Adrenal gland (tissue), 12 donors: ENCODE results near the gene IGSF22. TPM values are rescaled to one million over a fixed set of nuclear protein-coding genes. Genes with fewer than 3 reads are reported as not detected.

Experiments
- DNase-seq, 7 donors: peaks; one replicate each; pipeline ENCODE4 v3.0.0-alpha.2; 2019 to 2020
- H3K27ac ChIP-seq, 5 donors: fragments of 200-600 bp; sonication (generic) in 4 of 5; 1 replicate in 3 of 5; 2 replicates in 2 of 5; pipeline versions ENCODE4 v1.5.1 to v1.8.0; 2016 to 2020; ENCODE audit warnings: mild to moderate bottlenecking in 1 of 5
- H3K27me3 ChIP-seq: fragments of 200-600 bp; 2 replicates; pipeline ENCODE4 v1.8.0; 2021
- H3K36me3 ChIP-seq, 2 donors: fragments of 200-600 bp; replicated peaks in 1 of 2; 1 replicate in 1 of 2; 2 replicates in 1 of 2; pipeline versions ENCODE4 v1.5.1 to v1.8.0; 2018 to 2022
- H3K4me1 ChIP-seq, 2 donors: fragments of 200-600 bp; replicated peaks in 1 of 2; 1 replicate in 1 of 2; 2 replicates in 1 of 2; pipeline versions ENCODE4 v1.5.1 to v1.8.0; 2018 to 2021
- H3K4me3 ChIP-seq, 4 donors: fragments of 200-600 bp; sonication (generic) in 3 of 4; one replicate each; pipeline ENCODE4 v1.5.1; 2016 to 2018
- H3K9me3 ChIP-seq, 3 donors: fragments of 200-600 bp; sonication (generic) in 1 of 3; replicated peaks in 1 of 3; 1 replicate in 2 of 3; 2 replicates in 1 of 3; pipeline versions ENCODE4 v1.5.1 to v1.8.0; 2016 to 2021
- CTCF ChIP-seq, 6 experiments: fragments of 450-650 bp in 4 of 6; fragments of 200-600 bp in 2 of 6; sonication (generic) in 1 of 6; IDR thresholded peaks; 1 replicate in 5 of 6; 2 replicates in 1 of 6; pipeline versions ENCODE4 v1.5.1 to v1.8.0; 2016 to 2021; ENCODE audit warnings: antibody characterized with exemption in 6 of 6, mild to moderate bottlenecking in 2 of 6, moderate library complexity in 1 of 6
- POLR2A ChIP-seq, 2 donors: fragments of 450-650 bp; IDR thresholded peaks; one replicate each; pipeline ENCODE4 v1.6.1; 2017; ENCODE audit warnings: antibody characterized with exemption in 2 of 2, mild to moderate bottlenecking in 2 of 2, moderate library complexity in 1 of 2
- WGBS, 4 donors: extraction: QIAGEN DNeasy Blood & Tissue Kit in 2 of 4; methylation state at CpG; one replicate each; pipeline versions ENCODE4 v1.1.5 to v1.1.7; 2013 to 2017; 5-methylcytosine and 5-hydroxymethylcytosine counted together
- intact Hi-C, 2 donors: fragments of 100-400 bp; cut with DNase I; formaldehyde crosslinking; loops; one replicate each; pipeline versions ENCODE4 v1.14.1 to v1.15.0; 2022 to 2023
- polyA plus RNA-seq, 3 donors: library from polyadenylated mRNA; stranded (reverse); fragments of 200-250 nt in 2 of 3; fragments of 350-450 nt in 1 of 3; fragmentation: Illumina TruSeq in 1 of 3; extraction: RNeasy Lipid Tissue Mini Kit (QIAGEN cat#74804) in 1 of 3; gene quantifications; one replicate each; pipeline ENCODE4 v1.2.3, GENCODE V29; 2013 to 2014
- total RNA-seq, 9 donors: library from RNA; depleted of rRNA in 4 of 9; stranded (reverse); fragments of >200 nt in 4 of 9; fragments of 120-200 nt in 1 of 9; fragmentation: NEBNext Ultra II Directional in 1 of 9; extraction: Animal tissue kit (Norgen Biotek cat#: 25700) in 1 of 9; gene quantifications; one replicate each; pipeline versions ENCODE4 v1.1.0 to v1.2.4, GENCODE V29; 2013 to 2023
- donor health status: healthy with polysubstance abuse.
- donor health status: Bipolar disorder and iron deficiency.
- donor health status: DM: yes; HTN: yes; CAD: no.
- donor health status: DM: no; HTN: no; CAD: no.
- donor health status: DM: no; HTN: no; CAD: no.
- donor health status: DM: yes; HTN: yes; CAD: no.

IGSF22 gene
- total and polyA plus RNA-seq, 12 donors: 0.10 to 2.0 (median 0.97) TPM; not detected in 3

GRCh38 chr11:18748766-18749365 is 22.9 kb upstream of the IGSF22 start:
- TF ChIP-seq POLR2A (IDR thresholded peaks at IDR 0.05) (no peak), CTCF (IDR thresholded peaks at IDR 0.05) (no peak)
- Histone ChIP-seq H3K36me3 (no peaks in the 10 kb centered on the region), H3K4me3 (no peak overlapping the region), H3K27ac (peak overlapping the region in 1 of 5 donors; percentile 74), H3K4me1 (peaks cover 8 to 9% of the 10 kb centered on the region in 2 donors), H3K27me3 (no peaks in the 10 kb centered on the region), H3K9me3 (no peaks in the 10 kb centered on the region)
- intact Hi-C loops: no loop called here
- peak in 3 of 7 donors; percentile 14 to 30 (median 27) for DNase-seq
- WGBS, 4 donors: 65 to 86% (median 73%) methylated on average over 13 of the region's 13 CpGs

GRCh38 chr11:18745251-18745650 is 19.3 kb upstream of the IGSF22 start:
- TF ChIP-seq POLR2A (IDR thresholded peaks at IDR 0.05) (no peak), CTCF (IDR thresholded peaks at IDR 0.05) (no peak)
- WGBS, 4 donors: 79 to 89% (median 83%) methylated on average over 6 of the region's 6 CpGs
- Histone ChIP-seq H3K9me3 (no peaks in the 10 kb centered on the region), H3K4me1 (peaks cover 8 to 9% of the 10 kb centered on the region in 2 donors), H3K27ac (no peak overlapping the region), H3K27me3 (no peaks in the 10 kb centered on the region), H3K4me3 (no peak overlapping the region), H3K36me3 (no peaks in the 10 kb centered on the region)
- DNase-seq: no peak
- intact Hi-C loops: no loop called here

- H3K9me3 ChIP-seq: no peaks in the 10 kb centered on the region
- no peaks in the 10 kb centered on the region for H3K36me3 ChIP-seq
- H3K4me3 ChIP-seq: no peak overlapping the region
- no peak for DNase-seq
- no peak overlapping the region for H3K27ac ChIP-seq
- no peaks in the 10 kb centered on the region for H3K27me3 ChIP-seq
- no peaks in the 10 kb centered on the region for H3K4me1 ChIP-seq
- TF ChIP-seq POLR2A (IDR thresholded peaks at IDR 0.05): no peak
- TF ChIP-seq CTCF (IDR thresholded peaks at IDR 0.05): no peak
- WGBS, 4 donors: 77 to 91% (median 86%) methylated on average over 9 to 15 of the region's 15 CpGs
- intact Hi-C loops: no loop called here
Measured at GRCh38 chr11:18743900-18744514, 18.0 kb upstream of the IGSF22 start.

- TF ChIP-seq POLR2A (IDR thresholded peaks at IDR 0.05) (no peak), CTCF (IDR thresholded peaks at IDR 0.05) (no peak)
- WGBS, 4 donors: 88 to 95% (median 89%) methylated on average over 4 to 10 of the region's 10 CpGs
- no peaks in the 10 kb centered on the region for H3K36me3 ChIP-seq
- H3K4me3 ChIP-seq: no peak overlapping the region
- intact Hi-C loops: no loop called here
- H3K27me3 ChIP-seq: no peaks in the 10 kb centered on the region
- no peak for DNase-seq
- H3K4me1 ChIP-seq: no peaks in the 10 kb centered on the region
- H3K27ac ChIP-seq: no peak overlapping the region
- no peaks in the 10 kb centered on the region for H3K9me3 ChIP-seq
Measured at GRCh38 chr11:18743365-18743764, 17.4 kb upstream of the IGSF22 start.
